ENCODE data around the gene AMBP. TPM values are rescaled to one million over a fixed set of nuclear protein-coding genes. Genes with fewer than 3 reads are reported as not detected.

AMBP gene
- total RNA-seq, 1 experiment from 2014 or later: 0.20 TPM

DNA sequence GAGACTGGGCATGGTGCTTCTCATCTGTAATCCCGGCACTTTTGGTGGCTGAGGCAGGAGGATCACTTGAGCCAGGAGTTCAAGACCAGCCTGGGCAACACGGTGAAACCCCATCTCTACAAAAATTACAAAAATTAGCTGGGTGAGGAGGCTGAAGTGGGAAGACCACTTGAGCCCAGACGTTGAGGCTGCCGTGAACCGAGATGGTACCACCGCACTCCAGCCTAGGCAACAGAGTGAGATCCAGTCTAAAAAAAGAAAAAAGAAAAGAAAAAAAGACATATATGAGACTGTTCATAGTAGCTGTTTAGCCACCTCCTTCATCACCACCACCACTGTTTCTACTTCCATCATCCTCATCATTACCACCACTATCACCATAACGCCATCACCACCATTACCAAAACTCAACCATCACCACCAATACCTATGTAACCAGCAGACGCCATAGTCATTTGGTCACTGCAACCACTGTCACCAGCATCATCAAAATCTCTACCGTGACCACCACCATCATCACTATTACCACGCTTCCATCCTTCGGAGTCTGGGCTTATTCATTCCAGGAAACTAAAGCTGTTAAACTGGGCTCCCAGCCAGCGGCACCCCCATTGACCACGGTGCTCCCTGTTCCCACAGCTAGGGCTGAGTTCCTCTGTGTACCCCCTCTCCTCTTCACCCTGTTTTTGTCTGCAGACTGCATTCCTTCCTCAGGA is 29.3 kb upstream of the AMBP start:
- Mint-ChIP-seq H3K4me3 (no peak overlapping the region), H3K9me3 (peaks cover 4 to 6% of the 10 kb centered on the region in 2 experiments), H3K27ac (no peak overlapping the region), H3K4me1 (peaks cover 10 to 14% of the 10 kb centered on the region in 2 experiments), H3K27me3 (ENCODE audit: low read depth) (peaks cover 81% of the 10 kb centered on the region), H3K36me3 (ENCODE audit: insufficient read depth in 1 of 3, low read depth in 3 of 3) (no peaks in the 10 kb centered on the region)
- Histone ChIP-seq H4K8ac (replicated peaks; ENCODE audit: insufficient read length, low read depth, low read length) (no peak overlapping the region), H3K56ac (ENCODE audit: insufficient read length, low read depth, low read length) (no peak overlapping the region), H4K5ac (ENCODE audit: insufficient read length, low read depth, low read length) (no peak overlapping the region), H3K79me1 (ENCODE audit: insufficient read depth, low read depth, low read length, poor library complexity, severe bottlenecking) (no peaks in the 10 kb centered on the region), H3K79me2 (ENCODE audit: insufficient read depth, low read length) (no peaks in the 10 kb centered on the region), H4K20me1 (ENCODE audit: control insufficient read depth, insufficient read depth, insufficient read length) (no peaks in the 10 kb centered on the region), H3K18ac (ENCODE audit: insufficient read length, low read depth, low read length) (no peak overlapping the region), H2BK20ac (ENCODE audit: low read depth, low read length, poor library complexity, severe bottlenecking) (no peak overlapping the region), H3K27me3 (ENCODE audit: insufficient read depth, low read length) (no peaks in the 10 kb centered on the region; the same call in 1 of the 2 replicates), H3K4ac (ENCODE audit: low read depth, low read length) (no peak overlapping the region), H2BK120ac (ENCODE audit: low read depth, low read length, poor library complexity, severe bottlenecking) (no peak overlapping the region), H2BK15ac (ENCODE audit: low read depth, low read length) (no peak overlapping the region), H4K91ac (ENCODE audit: insufficient read length, low read depth, low read length) (no peak overlapping the region), H3K9ac (ENCODE audit: extremely low read depth, insufficient read length, low read length) (no peak overlapping the region), H3K27ac (ENCODE audit: insufficient read length, low read depth, low read length) (no peak overlapping the region), H2BK5ac (ENCODE audit: insufficient read length, low read length) (no peak overlapping the region), H2BK12ac (ENCODE audit: insufficient read length, low read depth, low read length) (no peak overlapping the region), H2AFZ (ENCODE audit: low read length) (no peak overlapping the region), H3K4me2 (ENCODE audit: insufficient read depth, insufficient read length, low read length) (no peak overlapping the region), H3K4me1 (ENCODE audit: insufficient read depth, low read length) (no peaks in the 10 kb centered on the region), H3K23ac (ENCODE audit: insufficient read length, low read depth, low read length) (no peak overlapping the region), H3K9me3 (ENCODE audit: control insufficient read depth, low read depth, low read length) (no peaks in the 10 kb centered on the region), H3T11ph (ENCODE audit: low read length) (no peak overlapping the region), H3K14ac (ENCODE audit: insufficient read depth, low read length) (no peak overlapping the region), H2AK5ac (ENCODE audit: insufficient read length, low read length) (no peak overlapping the region), H3K23me2 (ENCODE audit: insufficient read length, low read depth, low read length, poor library complexity, severe bottlenecking) (no peaks in the 10 kb centered on the region)
- WGBS (ENCODE audit: extremely low coverage, insufficient read length, low lambda C conversion rate): 100% methylated on average over 1 of the region's 13 CpGs
- TF ChIP-seq CTCF (conservative IDR thresholded peaks at IDR 0.05): no peak
- DNase-seq: no peak
